Measurements from ENCODE around the gene ITGA2B.
"Not testable (repeated sequence)": the region's sequence is repeated elsewhere in the genome, so short reads cannot be mapped to it uniquely, and the experiment has no call there.

DNA sequence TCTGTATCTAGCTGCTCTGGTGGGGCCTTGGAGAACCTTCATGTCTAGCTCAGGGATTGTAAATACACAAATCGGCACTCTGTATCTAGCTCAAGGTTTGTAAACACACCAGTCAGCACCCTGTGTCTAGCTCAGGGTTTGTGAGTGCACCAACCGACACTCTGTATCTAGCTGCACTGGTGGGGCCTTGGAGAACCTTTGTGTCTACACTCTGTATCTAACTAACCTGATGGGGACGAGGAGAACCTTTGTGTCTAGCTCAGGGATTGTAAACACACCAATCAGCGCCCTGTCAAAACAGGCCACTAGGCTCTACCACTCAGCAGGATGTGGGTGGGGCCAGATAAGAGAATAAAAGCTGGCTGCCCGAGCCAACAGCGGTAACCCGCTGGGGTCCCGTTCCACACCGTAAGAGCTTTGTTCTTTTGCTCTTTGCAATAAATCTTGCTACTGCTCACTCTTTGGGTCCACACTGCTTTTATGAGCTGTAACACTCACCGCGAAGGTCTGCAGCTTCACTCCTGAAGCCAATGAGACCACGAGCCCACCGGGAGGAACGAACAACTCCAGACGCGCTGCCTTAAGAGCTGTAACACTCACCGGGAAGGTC is 19.9 kb downstream of the ITGA2B start:
- not testable (repeated sequence) for TF ChIP-seq FOS (IDR thresholded peaks at IDR 0.05; ENCODE audit: borderline replicate concordance, extremely low read depth, insufficient read length); WRNIP1 (IDR thresholded peaks at IDR 0.05; ENCODE audit: borderline replicate concordance, low read depth, low read length); EZH2 (IDR thresholded peaks at IDR 0.05; ENCODE audit: borderline replicate concordance, control insufficient read depth, low read depth, low read length); EP300 (IDR thresholded peaks at IDR 0.05; ENCODE audit: borderline replicate concordance in 1 of 2, control insufficient read depth in 1 of 2, low read depth in 2 of 2, low read length in 2 of 2); KLF5 (IDR thresholded peaks at IDR 0.05; ENCODE audit: partially characterized antibody); TAF1 (IDR thresholded peaks at IDR 0.05; ENCODE audit: borderline replicate concordance, low read depth, low read length); BHLHE40 (IDR thresholded peaks at IDR 0.05; ENCODE audit: borderline replicate concordance in 1 of 2, low read depth in 2 of 2, low read length in 1 of 2); CREB1 (IDR thresholded peaks at IDR 0.05; ENCODE audit: low read depth); RCOR1 (conservative IDR thresholded peaks at IDR 0.05; ENCODE audit: low read depth, low read length); IKZF1 (conservative IDR thresholded peaks at IDR 0.05); LARP7 (IDR thresholded peaks at IDR 0.05)
- TF ChIP-seq, protein P1, sequence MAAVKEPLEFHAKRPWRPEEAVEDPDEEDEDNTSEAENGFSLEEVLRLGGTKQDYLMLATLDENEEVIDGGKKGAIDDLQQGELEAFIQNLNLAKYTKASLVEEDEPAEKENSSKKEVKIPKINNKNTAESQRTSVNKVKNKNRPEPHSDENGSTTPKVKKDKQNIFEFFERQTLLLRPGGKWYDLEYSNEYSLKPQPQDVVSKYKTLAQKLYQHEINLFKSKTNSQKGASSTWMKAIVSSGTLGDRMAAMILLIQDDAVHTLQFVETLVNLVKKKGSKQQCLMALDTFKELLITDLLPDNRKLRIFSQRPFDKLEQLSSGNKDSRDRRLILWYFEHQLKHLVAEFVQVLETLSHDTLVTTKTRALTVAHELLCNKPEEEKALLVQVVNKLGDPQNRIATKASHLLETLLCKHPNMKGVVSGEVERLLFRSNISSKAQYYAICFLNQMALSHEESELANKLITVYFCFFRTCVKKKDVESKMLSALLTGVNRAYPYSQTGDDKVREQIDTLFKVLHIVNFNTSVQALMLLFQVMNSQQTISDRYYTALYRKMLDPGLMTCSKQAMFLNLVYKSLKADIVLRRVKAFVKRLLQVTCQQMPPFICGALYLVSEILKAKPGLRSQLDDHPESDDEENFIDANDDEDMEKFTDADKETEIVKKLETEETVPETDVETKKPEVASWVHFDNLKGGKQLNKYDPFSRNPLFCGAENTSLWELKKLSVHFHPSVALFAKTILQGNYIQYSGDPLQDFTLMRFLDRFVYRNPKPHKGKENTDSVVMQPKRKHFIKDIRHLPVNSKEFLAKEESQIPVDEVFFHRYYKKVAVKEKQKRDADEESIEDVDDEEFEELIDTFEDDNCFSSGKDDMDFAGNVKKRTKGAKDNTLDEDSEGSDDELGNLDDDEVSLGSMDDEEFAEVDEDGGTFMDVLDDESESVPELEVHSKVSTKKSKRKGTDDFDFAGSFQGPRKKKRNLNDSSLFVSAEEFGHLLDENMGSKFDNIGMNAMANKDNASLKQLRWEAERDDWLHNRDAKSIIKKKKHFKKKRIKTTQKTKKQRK (IDR thresholded peaks at IDR 0.05; ENCODE audit: low read depth, low read length) = not testable (repeated sequence)
- TF ChIP-seq, protein P2, sequence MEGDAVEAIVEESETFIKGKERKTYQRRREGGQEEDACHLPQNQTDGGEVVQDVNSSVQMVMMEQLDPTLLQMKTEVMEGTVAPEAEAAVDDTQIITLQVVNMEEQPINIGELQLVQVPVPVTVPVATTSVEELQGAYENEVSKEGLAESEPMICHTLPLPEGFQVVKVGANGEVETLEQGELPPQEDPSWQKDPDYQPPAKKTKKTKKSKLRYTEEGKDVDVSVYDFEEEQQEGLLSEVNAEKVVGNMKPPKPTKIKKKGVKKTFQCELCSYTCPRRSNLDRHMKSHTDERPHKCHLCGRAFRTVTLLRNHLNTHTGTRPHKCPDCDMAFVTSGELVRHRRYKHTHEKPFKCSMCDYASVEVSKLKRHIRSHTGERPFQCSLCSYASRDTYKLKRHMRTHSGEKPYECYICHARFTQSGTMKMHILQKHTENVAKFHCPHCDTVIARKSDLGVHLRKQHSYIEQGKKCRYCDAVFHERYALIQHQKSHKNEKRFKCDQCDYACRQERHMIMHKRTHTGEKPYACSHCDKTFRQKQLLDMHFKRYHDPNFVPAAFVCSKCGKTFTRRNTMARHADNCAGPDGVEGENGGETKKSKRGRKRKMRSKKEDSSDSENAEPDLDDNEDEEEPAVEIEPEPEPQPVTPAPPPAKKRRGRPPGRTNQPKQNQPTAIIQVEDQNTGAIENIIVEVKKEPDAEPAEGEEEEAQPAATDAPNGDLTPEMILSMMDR (IDR thresholded peaks at IDR 0.05 in 2 of 3, conservative IDR thresholded peaks at IDR 0.05 in 1 of 3; ENCODE audit: control insufficient read depth in 2 of 3, extremely low read depth in 1 of 3, insufficient read depth in 1 of 3, low read depth in 3 of 3, low read length in 3 of 3) = not testable (repeated sequence)

Measured in GM12878 (cell line).